Cardiac septum (tissue), 1 donor: ENCODE data around the gene GNG12. TPM values are rescaled to one million over a fixed set of nuclear protein-coding genes. Genes with fewer than 3 reads are reported as not detected.

Experiments used
- total RNA-seq: library from RNA; stranded (reverse); fragmentation: NEBNext Ultra II Directional; extraction: Animal tissue kit (Norgen Biotek cat#: 25700); gene quantifications from one replicate; pipeline ENCODE4 v1.2.1, GENCODE V29; 2021
- donor health status: DM: no; HTN: no; CAD: no.

GNG12 gene
- total RNA-seq, 1 donor from 2014 or later: 38.8 TPM

Other genes starting within 250 kb of the GNG12 start
- 94.9 TPM for gene GADD45A, start 148.3 kb downstream of the GNG12 start, total RNA-seq
- gene DIRAS3, start 217.2 kb upstream of the GNG12 start, total RNA-seq: 37.8 TPM